ENCODE results near the gene SPATC1L.
A peak's percentile ranks its signal among the peaks of the same experiment; 100 is the strongest.

SPATC1L gene

DNA sequence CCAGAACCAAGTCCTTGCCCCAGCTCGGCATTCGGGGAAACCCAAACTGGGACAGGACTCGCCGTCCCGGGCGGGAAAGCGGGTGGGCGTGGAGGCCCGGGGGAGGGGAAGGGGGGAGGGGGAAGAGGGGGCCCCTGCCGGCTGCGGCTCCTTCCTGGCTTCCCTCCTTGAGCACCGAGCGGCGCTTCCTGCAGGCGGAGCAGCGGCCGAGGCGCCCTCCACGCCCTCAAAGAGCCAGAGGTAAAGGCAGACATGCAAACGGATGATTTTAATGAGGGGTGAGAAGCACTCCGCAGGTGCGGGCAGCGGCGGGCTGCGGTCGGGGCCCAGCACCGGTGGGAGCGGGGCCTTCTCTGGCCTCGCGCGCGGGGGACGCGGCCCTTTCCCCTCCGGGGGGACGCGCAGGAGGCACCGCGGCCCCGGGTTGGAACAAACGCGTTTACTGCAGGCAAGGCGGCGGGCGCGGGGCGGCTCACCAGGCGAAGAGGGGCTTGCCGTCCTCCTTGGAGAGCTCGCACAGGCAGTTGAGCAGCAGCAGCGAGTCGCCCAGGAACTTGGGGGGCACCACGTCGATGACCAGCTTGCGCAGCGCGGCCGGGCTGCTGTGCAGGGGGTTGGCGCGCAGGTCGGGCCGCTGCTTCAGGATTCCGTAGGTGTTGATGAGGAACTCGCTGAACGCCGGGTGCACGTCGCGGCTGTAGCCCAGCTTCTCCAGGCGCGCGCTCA lies 23.2 kb downstream of the SPATC1L start:
- no peak for DNase-seq

DNA sequence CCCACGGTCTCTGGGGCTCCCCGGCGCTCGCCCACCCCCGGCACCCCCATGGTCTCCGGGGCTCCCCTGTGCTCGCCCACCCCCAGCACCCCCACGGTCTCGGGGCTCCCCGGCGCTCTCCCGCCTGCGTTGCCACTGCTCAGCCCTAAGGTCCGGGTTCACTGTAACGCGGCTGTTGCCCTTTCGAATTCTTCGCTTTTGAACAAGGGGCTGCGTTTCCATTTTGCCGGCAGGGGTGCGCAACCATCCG lies 23.7 kb downstream of the SPATC1L start:
- DNase-seq, result no peak

DNA sequence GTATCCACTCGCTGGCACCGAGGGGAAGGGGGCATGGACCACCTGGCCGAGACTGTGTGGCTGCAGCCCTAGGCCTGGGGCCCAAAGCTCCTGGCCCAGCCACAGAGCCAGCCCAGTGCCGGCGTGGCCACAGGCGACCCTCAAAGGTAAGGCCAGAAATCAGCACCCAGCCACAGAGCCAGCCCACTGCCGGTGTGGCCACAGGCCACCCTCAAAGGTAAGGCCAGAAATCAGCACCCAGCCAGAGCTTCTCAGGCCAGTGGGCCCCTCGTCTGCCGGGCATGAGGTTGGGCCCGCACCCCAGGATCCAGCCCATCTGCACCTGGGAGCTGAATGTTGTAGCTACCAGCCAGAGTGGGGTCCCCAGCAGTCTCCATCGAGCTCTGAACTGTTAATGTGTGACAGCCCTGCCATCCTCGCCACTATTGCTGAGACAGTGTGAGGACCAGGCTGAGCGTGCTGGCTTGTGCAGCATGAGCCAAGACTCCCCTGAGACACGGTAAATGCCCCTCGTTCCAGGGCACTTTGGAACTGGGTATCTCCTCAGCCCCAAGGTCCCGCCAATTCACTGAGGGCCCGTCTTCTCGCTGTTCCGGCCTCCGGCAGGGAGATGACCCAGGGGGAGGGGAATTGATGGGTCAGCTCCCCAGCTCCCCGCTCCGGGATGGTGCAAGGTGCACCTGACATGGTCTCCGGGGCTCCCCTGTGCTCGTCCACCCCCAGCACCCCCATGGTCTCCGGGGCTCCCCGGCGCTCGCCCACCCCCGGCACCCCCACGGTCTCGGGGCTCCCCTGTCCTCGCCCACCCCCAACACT lies 24.2 kb downstream of the SPATC1L start:
- no peak for DNase-seq

DNA sequence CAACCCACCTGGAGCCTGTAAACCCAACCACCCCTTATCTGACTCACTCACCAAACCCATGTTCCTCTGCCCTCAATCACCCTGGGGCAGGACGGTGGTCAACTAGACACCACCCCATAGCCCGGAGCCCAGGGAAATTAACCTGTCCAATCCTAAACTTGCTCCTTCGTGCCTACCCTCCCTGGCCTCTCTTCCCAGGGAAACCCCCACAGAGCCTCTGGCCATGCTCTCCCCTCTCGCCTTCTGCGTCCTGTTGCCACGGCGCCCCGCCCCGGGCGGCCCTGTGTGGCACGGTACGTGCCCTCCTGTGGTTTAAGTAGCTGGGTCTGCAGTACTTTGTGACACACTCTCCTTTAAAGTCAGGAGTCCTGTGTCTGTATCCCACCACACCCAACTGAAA lies 24.9 kb downstream of the SPATC1L start:
- DNase-seq, result no peak

DNA sequence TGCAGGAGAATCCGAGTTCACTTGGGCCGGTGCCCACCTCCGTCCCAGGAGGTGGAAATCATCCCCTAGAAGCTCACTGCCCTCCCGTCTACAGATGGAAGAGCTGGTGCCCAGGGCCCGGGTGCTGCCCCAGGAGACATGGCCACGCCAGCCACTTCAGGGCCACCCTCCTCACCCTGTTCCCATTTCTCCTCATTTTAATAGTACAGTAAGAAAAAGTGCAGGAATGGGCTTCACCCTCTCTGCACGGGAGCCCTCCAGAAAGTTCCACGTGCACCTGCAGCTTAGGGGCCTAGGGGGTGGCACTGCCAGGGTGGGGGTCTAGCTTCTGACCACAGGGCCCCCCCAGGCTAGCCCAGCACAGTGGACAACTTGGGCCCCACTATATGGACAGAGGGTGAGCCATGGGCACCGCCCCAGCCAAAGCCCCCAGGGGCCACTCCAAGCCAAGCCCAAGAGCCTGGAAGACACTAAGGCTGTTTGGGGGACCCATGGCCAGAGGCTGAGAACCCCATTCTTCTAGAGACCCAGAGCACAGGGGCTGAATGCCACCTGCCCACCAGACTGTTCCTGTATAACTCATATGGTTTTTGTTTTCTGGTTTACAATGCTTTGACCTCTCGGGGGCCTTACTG lies 25.5 kb downstream of the SPATC1L start:
- no peak for DNase-seq

DNA sequence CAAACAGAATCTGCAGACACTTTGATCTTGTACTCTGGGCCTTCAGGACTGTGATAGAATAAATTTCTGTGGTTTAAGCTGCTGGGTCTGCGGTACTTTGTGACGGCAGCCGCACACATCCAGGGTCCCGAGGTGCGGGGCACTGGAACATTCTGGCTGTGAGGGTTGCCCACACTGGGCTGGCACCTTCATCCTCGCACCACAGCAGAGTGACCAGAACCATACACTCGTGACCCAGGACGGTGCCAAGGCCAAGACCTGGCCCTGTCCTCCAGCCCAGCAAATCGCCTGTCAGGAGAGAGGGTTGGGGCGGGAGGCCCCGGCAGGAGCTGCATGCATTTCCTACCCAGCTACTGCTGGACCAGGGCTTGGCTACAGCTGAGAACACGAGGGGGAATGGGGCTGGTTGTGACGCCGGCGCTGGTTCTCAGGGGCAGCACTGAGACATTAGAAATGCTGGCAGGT lies 26.2 kb downstream of the SPATC1L start:
- DNase-seq, result no peak

DNA sequence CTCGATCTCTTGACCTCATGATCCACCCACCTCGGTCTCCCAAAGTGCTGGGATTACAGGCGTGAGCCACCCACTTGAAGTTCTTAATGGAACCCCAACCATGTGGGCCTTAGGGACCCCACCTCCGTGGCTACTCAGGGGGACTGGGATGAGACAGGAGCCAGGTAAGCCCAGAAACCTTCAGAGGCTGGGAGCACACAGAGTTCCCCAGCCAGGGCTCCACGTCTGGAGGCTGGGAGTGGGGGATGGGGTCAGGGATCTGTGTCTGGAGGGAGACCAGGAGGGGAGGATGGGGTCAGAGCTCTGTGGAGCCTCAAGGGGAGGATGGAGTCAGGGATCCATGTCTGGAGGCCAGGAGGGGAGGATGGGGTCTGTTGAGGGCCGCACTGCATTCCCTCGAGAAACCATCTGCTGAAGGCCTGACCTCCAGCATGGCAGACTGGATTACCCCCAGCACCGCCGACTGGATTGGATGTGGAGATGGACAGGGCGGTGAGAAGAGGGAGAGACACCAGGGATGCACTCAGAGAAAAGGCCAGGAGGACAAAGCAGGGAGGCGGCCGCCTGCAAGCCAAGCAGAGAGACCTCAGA lies 26.8 kb downstream of the SPATC1L start:
- no peak for DNase-seq

DNA sequence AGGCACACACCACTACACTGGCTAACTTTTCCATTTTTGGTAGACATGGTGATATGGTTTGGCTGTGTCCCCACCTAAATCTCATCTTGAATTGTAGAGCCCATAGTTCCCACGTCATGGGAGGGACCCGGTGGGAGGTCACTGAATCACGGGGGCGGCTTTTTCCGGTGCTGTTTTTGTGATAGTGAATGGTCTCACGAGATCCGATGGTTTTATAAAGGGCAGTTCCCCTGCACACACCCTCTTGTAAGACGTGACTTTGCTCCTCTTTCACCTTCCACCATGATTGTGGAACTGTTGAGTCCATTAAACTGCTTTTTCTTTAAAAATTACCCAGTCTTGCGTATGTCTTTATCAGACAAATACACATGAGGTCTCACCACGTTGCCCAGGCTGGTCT lies 27.6 kb downstream of the SPATC1L start:
- no peak for DNase-seq

DNA sequence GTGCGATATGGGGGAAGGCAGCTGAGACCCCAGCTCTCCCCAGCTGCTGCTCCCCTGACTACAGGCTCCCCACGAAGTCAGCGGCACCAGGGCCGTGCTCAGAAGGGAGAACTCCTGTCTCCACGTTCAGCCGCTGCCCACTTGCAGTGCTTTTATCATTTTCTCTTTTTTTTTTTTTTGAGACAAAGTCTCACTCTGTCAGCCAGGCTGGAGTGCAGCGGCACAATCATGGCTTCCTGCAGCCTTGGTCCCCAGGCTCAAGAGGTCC lies 27.9 kb downstream of the SPATC1L start:
- DNase-seq, result no peak

DNA sequence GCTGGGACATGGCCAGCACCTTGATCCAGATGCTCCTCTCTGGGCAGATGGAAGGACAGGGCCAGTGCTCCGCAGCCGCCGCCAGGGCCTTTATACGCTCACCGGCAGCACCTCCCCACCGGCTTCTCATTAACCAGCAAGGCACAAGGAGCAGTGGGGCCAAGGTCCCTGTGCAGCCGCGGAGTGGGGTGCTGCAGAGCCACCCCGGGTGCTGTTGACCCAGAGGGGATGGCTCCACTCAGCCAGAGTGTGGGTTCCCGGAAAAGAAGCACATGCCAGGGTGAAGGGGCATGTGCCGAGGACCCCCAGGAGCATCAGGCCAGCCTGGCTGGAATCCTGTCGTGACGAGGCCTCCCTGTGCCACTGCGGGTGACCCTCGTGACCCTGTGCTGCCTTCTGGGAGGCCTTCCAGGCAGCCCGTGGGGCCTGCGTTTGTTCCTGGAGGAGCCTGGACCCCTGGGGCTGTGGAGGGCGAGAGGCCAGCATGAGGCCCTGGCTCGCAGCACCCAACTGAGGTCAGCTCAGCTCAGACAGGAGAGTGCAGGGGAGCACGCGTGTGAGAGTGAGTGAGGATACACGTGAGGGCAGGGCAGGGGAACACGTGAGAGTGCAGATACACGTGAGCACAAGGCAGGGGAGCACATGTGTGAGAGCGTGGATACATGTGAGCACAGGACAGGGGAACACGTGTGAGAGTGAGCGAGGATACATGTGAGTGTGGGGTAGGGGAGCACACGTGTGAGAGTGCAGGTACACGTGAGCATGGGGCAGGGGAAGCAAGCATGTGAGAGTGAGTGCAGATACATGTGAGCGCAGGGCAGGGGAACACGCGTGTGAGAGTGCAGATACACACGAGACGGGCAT lies 28.5 kb downstream of the SPATC1L start, which contains the start of gene FTCD:
FTCD (minus strand) TSS at position 66 of the 864 bp plus-strand sequence; CDS start at position 10, 56 bp downstream.
- DNase-seq, result no peak

DNA sequence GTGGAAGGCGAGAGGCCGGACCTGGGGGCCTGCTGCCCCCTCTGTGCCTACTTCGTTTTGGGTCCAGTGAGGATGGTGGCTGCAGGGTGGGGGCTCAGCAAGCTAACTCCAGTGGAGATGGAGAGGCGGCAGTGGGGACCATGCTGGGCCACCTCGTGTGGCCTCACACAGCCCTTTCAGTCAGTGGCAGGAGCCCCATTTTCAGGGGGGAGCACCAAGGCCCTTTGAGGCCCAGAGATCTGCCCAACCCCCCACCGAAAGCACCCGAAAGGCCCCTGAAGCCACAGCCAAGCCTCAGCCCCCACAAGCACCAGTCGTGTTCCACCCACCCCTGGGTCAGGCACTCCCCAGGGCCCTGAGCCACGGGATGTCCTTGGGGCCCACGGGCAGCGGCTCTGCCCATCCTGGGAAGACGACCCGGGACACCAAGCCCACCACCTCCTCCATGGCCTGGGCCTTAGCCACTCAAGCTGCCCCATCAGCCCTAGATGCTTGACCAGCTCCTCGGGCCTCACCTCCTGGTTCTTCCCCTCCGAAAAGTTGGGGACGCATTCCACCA lies 29.2 kb downstream of the SPATC1L start:
- no peak for DNase-seq

DNA sequence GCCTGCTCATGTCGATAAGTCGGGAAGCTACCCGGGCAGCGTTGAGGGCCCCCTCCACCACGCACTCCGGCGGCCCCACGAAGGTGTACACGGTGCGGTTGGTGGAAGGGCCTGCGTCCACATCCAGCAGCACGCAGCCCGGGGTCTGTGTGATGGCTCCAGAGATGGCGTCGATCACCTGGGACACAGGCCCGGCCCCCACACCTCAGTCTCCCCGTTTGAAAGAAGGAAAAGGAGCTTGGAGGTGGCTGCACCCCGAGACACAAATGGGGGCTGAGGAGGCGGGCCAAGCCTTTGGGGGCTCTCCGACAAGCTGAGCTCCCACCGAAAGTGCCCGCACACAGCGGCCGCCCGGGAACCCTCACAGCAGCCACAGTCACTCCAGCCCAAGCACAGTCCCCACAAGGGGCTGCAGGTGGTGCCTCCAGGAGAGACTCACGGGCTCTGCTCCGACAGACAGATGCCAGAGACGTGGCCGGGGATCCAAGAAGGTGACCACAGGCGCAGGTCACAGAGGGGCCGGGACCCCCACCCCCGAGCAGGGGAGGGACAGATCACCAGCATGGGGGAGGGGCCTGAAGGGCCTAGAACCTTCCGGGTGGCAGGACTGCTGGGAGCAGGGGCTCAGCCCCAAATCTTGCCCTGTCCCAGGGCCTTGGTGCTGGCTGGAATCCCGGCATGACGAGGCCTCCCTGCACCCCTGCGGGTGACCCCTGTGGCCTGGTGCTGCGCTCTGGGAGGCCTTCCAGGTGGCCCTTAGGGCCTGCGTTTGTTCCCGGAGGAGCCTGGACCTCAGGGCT lies 29.9 kb downstream of the SPATC1L start:
- DNase-seq, result no peak

DNA sequence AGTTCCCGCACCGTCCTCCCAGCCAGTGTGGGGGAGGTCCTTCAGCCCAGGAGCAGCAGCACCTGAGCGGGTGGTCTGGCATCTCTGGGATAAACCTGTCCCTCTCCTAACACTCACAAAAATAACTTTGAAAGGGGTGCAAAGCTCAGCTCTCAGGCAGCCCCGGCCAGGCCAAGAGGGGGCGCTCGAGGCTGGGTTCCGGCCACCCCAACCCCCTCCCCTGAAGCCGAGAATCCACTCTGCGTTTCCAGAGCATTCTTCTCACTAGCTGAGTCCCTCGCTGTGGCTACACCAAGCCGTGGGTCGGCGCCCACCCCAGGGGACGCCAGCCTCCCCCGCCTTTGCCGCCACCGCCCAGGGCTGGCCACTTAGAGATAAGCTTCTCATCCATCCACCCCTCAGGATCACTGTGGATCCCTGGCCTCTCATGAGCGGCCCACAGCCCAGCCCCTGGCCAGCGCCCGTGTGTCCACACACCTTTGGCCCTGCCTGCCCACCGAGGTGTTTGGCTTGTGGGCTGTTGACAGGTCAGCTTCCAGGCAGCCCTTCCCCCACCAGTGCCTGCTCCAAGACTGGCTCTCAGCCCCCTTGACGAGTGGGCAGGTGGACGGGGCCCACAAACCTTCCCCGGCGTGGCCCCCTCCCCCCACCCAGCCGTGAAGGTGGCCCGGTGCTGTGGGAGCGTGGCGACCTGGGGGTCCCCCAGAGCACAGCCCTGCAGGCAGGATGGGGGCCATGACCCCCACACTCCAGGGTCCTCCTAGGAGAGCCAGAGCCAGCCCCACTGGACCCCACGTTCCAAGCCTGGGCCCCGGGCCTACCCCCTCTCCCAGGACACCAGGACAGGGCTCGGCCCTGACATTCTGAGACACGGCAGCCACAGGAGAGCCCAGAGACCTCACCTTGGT lies 30.8 kb downstream of the SPATC1L start:
- peak; percentile 48 for DNase-seq

DNA sequence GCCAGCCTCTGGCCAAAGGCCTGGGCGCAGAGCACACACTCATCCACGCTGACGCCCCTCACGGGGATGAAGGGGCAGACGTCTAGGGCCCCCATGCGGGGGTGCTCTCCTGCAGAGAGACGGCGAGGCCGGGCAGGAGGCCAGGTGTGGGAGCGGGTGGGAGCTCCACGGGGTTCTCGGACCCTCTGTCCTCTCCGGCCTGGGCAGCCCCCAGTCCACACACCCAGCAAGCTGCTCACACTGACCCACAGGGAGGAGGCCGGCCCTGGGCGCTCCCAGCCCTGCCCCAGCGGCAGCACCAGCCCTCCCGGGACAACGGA lies 31.4 kb downstream of the SPATC1L start:
- no peak for DNase-seq

DNA sequence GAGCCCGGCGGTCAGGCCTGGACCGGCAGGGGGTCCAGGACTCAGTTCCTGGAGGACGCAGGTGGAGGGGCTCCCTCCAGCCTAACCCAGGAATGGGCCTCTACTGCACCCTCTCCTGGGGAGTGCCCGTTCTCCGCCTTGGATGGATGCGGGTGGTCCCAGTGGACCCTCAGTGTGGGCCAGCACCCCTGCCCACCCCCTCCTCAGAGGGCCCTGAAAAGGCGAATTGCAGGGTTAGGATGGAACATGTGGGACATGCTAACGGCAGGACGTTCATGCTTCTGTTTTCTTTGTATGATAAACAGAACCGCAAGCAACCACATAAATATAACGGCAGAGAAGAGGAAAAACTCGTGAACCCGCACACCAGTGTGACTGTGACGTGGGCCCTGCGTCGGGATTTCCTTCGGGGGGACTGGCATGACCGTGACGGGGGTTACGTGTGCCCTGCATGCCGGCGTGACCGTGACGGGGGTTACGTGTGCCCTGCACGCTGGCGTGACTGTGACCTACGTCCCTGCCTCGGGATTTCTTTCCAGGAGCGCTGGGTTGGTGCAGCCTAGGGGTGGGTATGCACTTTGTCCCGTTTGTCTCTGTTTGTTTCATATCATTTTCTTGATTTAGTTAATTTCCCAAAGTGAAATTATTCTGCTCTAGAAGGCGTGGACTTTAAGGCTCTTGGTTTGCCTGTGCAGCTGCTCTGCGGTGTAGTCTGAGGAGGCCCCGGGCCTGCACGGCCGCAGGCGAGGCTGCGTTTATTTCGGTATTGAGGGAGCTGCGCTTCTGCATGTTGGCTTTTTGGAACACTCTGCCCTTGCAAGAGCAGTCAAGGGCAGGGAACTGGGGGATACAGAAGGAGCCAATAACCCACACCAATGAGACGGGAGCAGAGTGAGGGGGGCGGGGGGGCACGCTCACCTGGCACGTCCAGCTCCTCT lies 32.0 kb downstream of the SPATC1L start:
- DNase-seq, result no peak

DNA sequence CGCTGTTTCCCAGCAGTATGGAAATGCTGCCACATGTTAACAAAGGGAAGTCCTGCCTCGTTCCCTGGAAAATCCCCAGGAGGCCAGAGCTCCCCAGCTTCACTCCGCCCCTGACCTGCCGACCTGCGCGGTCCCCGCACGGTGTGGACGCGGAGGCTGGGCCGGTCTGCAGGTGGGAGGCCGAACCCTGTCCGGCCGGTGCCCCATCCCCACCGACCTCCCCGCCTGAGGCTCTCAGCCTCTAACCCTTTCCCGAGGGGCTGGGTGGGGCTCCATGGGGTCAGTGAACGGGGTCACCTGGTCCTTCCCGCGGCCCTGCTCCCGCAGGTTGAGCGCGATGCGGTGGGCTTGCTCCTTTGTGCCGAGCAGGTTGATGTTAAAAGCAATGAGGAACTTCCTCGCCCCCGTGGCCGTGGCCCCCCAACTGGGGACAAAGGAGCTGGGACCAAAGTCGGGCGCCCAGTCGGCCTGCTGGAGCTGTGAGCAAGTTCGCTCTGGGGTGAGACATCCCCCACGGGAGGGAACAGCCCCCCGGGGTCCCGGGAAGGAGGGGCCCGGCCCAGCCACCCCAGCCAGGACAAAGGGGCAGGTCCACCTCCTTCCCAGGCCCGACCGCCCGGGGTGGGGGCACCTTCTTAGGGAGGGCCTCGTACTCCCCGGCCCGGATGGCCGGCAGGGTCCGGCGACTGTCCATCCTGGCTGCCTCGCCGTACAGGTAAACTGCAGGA lies 32.8 kb downstream of the SPATC1L start:
- DNase-seq, result no peak

DNA sequence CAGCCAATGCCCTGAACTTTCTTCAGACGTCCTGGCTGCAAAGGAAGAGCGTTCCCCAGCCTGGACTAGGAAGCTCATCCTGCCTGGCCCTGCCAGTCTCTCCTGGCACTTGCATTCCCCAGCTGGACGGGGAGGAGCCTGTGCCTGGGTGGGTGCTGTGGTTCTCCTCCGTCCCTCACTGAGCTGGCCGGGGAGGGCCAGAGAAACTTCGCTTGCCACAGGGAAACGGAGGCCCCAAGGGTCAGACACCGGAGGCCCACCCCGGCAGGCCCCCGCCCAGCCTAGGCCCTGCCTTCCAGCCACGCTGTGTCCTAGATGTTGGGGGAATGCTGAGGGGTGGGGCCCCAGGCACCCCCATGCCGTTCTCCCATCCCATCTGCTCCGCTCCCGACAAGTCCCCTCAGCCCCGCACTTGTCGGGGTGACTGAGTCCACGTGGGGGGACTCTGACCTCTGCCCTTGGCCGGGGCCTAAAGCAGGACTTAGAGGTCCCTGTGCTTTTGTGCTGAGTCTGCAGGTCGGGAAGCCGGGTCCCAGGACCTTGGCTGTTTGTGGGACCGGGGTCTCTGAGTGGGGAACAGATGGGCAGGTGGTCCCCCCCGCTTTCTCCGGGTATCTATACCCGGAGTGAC lies 33.7 kb downstream of the SPATC1L start:
- no peak for DNase-seq

DNA sequence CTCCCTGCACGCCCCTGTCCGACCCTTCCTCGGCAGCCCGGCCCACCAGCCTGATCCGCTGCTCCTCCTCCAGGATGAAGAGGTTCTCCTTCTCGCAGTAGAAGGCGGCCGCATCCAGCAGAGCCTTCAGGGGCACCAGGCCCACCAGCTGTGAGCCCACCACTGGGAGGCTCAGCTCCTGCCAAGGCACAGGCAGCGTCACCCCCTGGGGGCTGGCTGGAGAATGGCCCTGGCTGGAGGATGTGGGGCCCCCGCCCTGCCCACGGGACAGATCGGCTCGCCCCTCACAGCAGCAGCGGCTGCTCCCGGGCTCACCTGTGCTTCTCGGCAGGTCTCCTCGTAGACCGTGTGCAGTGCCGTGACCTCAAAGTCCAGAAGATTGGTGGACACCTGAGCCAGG lies 34.2 kb downstream of the SPATC1L start:
- DNase-seq, result no peak

All from RPMI8226 (cell line).